SK-N-SH (cell line): Measurements from ENCODE around the gene SNRPA1.

Experiments
- ELF1 ChIP-seq: IDR thresholded peaks from 2 replicates; pipeline ENCODE4 v1.4.0; 2012
- FOSL2 ChIP-seq: IDR thresholded peaks from 2 replicates; pipeline ENCODE4 v1.4.0; 2012; ENCODE audit warnings: low read depth, mild to moderate bottlenecking, moderate library complexity, borderline replicate concordance
- GATA2 ChIP-seq: sonication (generic); formaldehyde crosslinking; IDR thresholded peaks from 2 replicates; pipeline ENCODE4 v1.5.0; 2020; ENCODE audit warnings: mild to moderate bottlenecking, missing genetic modification reagents
- IRF3 ChIP-seq: fragments of 150-350 bp; IDR thresholded peaks from 2 replicates; pipeline ENCODE4 v1.6.1; 2016; ENCODE audit warnings: mild to moderate bottlenecking, low read depth, low read length
- TF ChIP-seq, protein P1 (sequence below): fragments of 200-600 bp; sonication (generic); IDR thresholded peaks from 2 replicates; pipeline ENCODE4 v1.6.1; 2017; ENCODE audit warnings: antibody characterized with exemption, mild to moderate bottlenecking, moderate library complexity

- no peak for TF ChIP-seq GATA2
- no peak for TF ChIP-seq IRF3
- TF ChIP-seq FOSL2 = no peak
- TF ChIP-seq, protein P1, sequence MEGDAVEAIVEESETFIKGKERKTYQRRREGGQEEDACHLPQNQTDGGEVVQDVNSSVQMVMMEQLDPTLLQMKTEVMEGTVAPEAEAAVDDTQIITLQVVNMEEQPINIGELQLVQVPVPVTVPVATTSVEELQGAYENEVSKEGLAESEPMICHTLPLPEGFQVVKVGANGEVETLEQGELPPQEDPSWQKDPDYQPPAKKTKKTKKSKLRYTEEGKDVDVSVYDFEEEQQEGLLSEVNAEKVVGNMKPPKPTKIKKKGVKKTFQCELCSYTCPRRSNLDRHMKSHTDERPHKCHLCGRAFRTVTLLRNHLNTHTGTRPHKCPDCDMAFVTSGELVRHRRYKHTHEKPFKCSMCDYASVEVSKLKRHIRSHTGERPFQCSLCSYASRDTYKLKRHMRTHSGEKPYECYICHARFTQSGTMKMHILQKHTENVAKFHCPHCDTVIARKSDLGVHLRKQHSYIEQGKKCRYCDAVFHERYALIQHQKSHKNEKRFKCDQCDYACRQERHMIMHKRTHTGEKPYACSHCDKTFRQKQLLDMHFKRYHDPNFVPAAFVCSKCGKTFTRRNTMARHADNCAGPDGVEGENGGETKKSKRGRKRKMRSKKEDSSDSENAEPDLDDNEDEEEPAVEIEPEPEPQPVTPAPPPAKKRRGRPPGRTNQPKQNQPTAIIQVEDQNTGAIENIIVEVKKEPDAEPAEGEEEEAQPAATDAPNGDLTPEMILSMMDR = no peak
- TF ChIP-seq ELF1 = no peak
Observed at GRCh38 chr15:101308604-101309435, 13.8 kb upstream of the SNRPA1 start.
